HEK293 (cell line): ENCODE results near the gene ATP6V1F.

Source experiments
- GLI4 ChIP-seq: fragments of 450-650 bp; formaldehyde crosslinking; IDR thresholded peaks from 2 replicates; pipeline ENCODE4 v1.5.1; 2016; ENCODE audit warnings: missing biosample characterization, missing genetic modification characterization
- GLIS1 ChIP-seq: fragments of 450-650 bp; formaldehyde crosslinking; IDR thresholded peaks from 2 replicates; pipeline ENCODE4 v1.5.1; 2016; ENCODE audit warnings: missing biosample characterization, missing genetic modification characterization
- SETDB1 ChIP-seq: IDR thresholded peaks from one replicate; pipeline ENCODE4 v1.6.1; 2017; ENCODE audit warnings: mild to moderate bottlenecking, low read length, moderate library complexity, mixed read lengths; ENCODE audit not compliant: insufficient read length
- ZBTB7A ChIP-seq: fragments of 450-650 bp; formaldehyde crosslinking; IDR thresholded peaks from 2 replicates; pipeline ENCODE4 v1.5.1; 2016; ENCODE audit warnings: low read depth, missing biosample characterization, missing genetic modification characterization
- ZBTB8A ChIP-seq: fragments of 450-650 bp; formaldehyde crosslinking; IDR thresholded peaks from 2 replicates; pipeline ENCODE4 v1.5.1; 2016; ENCODE audit warnings: missing biosample characterization, missing genetic modification characterization
- ZNF157 ChIP-seq: fragments of 450-650 bp; formaldehyde crosslinking; IDR thresholded peaks from 2 replicates; pipeline ENCODE4 v1.5.1; 2016; ENCODE audit warnings: missing biosample characterization, missing genetic modification characterization
- ZNF16 ChIP-seq: fragments of 450-650 bp; formaldehyde crosslinking; IDR thresholded peaks from 2 replicates; pipeline ENCODE4 v1.5.1; 2016; ENCODE audit warnings: low read depth, missing biosample characterization, missing genetic modification characterization
- ZNF175 ChIP-seq: fragments of 450-650 bp; formaldehyde crosslinking; IDR thresholded peaks from 2 replicates; pipeline ENCODE4 v1.5.1; 2016; ENCODE audit warnings: missing biosample characterization, missing genetic modification characterization
- ZNF23 ChIP-seq: fragments of 450-650 bp; formaldehyde crosslinking; IDR thresholded peaks from 2 replicates; pipeline ENCODE4 v1.5.1; 2016; ENCODE audit warnings: missing biosample characterization, missing genetic modification characterization, borderline replicate concordance
- ZNF354C ChIP-seq: fragments of 450-650 bp; formaldehyde crosslinking; IDR thresholded peaks from 2 replicates; pipeline ENCODE4 v1.5.1; 2016; ENCODE audit warnings: missing biosample characterization, missing genetic modification characterization, low read depth, borderline replicate concordance
- ZNF37A ChIP-seq: fragments of 450-650 bp; IDR thresholded peaks from 2 replicates; pipeline ENCODE4 v1.5.1; 2018; ENCODE audit warnings: missing biosample characterization, missing genetic modification characterization
- ZNF391 ChIP-seq: fragments of 450-650 bp; formaldehyde crosslinking; IDR thresholded peaks from 2 replicates; pipeline ENCODE4 v1.5.1; 2016; ENCODE audit warnings: low read depth, missing biosample characterization, missing genetic modification characterization, borderline replicate concordance
- ZNF473 ChIP-seq: fragments of 450-650 bp; formaldehyde crosslinking; IDR thresholded peaks from 2 replicates; pipeline ENCODE4 v1.5.1; 2017; ENCODE audit warnings: missing biosample characterization, missing genetic modification characterization
- ZNF549 ChIP-seq: fragments of 450-650 bp; IDR thresholded peaks from 2 replicates; pipeline ENCODE4 v1.5.1; 2018; ENCODE audit warnings: missing biosample characterization, missing genetic modification characterization, mild to moderate bottlenecking, inconsistent platforms, moderate library complexity
- ZNF585B ChIP-seq: fragments of 450-650 bp; formaldehyde crosslinking; IDR thresholded peaks from 2 replicates; pipeline ENCODE4 v1.5.1; 2016; ENCODE audit warnings: missing biosample characterization, missing genetic modification characterization
- ZNF624 ChIP-seq: fragments of 450-650 bp; formaldehyde crosslinking; IDR thresholded peaks from 2 replicates; pipeline ENCODE4 v1.5.1; 2017; ENCODE audit warnings: missing biosample characterization, missing genetic modification characterization
- ZNF626 ChIP-seq: fragments of 450-650 bp; sonication (Bioruptor Pico); formaldehyde crosslinking; IDR thresholded peaks from 2 replicates; pipeline ENCODE4 v1.5.1; 2018; ENCODE audit warnings: missing biosample characterization, missing genetic modification characterization, inconsistent platforms
- ZNF660 ChIP-seq: fragments of 450-650 bp; IDR thresholded peaks from 2 replicates; pipeline ENCODE4 v1.5.1; 2018; ENCODE audit warnings: missing biosample characterization, mild to moderate bottlenecking, missing genetic modification characterization
- ZNF707 ChIP-seq: fragments of 450-650 bp; formaldehyde crosslinking; IDR thresholded peaks from 2 replicates; pipeline ENCODE4 v1.5.1; 2016; ENCODE audit warnings: missing biosample characterization, missing genetic modification characterization
- ZNF791 ChIP-seq: fragments of 450-650 bp; formaldehyde crosslinking; IDR thresholded peaks from 2 replicates; pipeline ENCODE4 v1.5.1; 2016; ENCODE audit warnings: missing biosample characterization, missing genetic modification characterization
- TF ChIP-seq, protein P1 (sequence below): fragments of 450-650 bp; formaldehyde crosslinking; IDR thresholded peaks from 2 replicates; pipeline ENCODE4 v1.5.1; 2016; ENCODE audit warnings: missing biosample characterization, missing genetic modification characterization
- TF ChIP-seq, protein P2 (sequence below): fragments of 450-650 bp; formaldehyde crosslinking; IDR thresholded peaks from 2 replicates; pipeline ENCODE4 v1.5.1; 2016; ENCODE audit warnings: missing biosample characterization, missing genetic modification characterization
- TF ChIP-seq, protein P3 (sequence below): fragments of 450-650 bp; formaldehyde crosslinking; IDR thresholded peaks from 2 replicates; pipeline ENCODE4 v1.5.1; 2017; ENCODE audit warnings: missing biosample characterization, missing genetic modification characterization
- TF ChIP-seq, protein P4 (sequence below): fragments of 450-650 bp; formaldehyde crosslinking; IDR thresholded peaks from 2 replicates; pipeline ENCODE4; 2016; ENCODE audit warnings: missing biosample characterization, missing genetic modification characterization
- TF ChIP-seq, protein P5 (sequence below): fragments of 450-650 bp; formaldehyde crosslinking; IDR thresholded peaks from 2 replicates; pipeline ENCODE4 v1.5.1; 2016; ENCODE audit warnings: missing biosample characterization, missing genetic modification characterization
- TF ChIP-seq, protein P6 (sequence below): fragments of 450-650 bp; formaldehyde crosslinking; IDR thresholded peaks from 2 replicates; pipeline ENCODE4 v1.5.1; 2017; ENCODE audit warnings: missing biosample characterization, missing genetic modification characterization
- TF ChIP-seq, protein P7 (sequence below): fragments of 450-650 bp; formaldehyde crosslinking; IDR thresholded peaks from 2 replicates; pipeline ENCODE4 v1.5.1; 2016; ENCODE audit warnings: missing biosample characterization, missing genetic modification characterization, low read depth

Gene ATP6V1F

DNA sequence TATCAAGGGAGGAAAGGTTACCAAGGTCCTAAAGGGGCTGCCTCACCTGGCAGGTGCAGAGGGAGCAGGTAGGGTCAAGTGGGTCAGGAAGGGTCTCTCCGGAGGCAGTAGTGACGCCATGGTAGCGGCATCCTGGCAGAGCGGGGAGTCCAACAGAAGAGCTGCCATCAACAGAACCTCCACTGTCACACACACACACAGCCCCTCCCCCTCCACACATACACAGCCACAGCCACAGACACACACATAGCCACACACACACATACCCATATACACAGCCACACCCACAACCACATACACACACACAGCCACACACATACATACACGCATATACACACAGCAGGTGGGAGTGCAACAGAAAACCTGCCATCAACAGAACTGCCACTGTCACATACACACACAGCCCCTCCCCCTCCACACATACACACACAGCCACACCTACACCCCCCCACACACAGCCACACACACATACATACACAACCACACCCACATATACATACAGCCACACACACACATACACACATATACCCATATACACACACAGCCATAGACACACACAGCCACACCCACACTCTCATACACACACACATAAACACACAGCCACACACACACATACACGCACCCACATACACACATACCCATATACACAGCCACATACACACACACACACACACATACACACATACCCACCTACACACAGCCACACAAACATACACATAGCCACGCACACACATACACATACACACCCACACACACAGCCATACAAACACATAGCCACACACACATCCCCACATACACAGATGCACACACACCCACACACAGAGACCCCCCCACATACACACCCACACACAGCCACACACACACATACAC, 24.7 kb downstream of the ATP6V1F start (continued):
- TF ChIP-seq, protein P1, sequence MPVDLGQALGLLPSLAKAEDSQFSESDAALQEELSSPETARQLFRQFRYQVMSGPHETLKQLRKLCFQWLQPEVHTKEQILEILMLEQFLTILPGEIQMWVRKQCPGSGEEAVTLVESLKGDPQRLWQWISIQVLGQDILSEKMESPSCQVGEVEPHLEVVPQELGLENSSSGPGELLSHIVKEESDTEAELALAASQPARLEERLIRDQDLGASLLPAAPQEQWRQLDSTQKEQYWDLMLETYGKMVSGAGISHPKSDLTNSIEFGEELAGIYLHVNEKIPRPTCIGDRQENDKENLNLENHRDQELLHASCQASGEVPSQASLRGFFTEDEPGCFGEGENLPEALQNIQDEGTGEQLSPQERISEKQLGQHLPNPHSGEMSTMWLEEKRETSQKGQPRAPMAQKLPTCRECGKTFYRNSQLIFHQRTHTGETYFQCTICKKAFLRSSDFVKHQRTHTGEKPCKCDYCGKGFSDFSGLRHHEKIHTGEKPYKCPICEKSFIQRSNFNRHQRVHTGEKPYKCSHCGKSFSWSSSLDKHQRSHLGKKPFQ (tag by site-specific recombination), result no peak
- TF ChIP-seq ZNF707 (tag by site-specific recombination) (no peak), ZNF354C (tag by site-specific recombination) (no peak), GLIS1 (tag by site-specific recombination) (no peak), ZNF585B (tag by site-specific recombination) (no peak), ZBTB7A (tag by site-specific recombination) (no peak), ZNF660 (tag by site-specific recombination) (no peak), ZNF175 (tag by site-specific recombination) (no peak; the same call in 1 of the 2 replicates), ZNF391 (tag by site-specific recombination) (no peak), ZNF473 (no peak), GLI4 (no peak), ZNF157 (tag by site-specific recombination) (no peak), SETDB1 (no peak), ZBTB8A (no peak), ZNF16 (tag by site-specific recombination) (no peak), ZNF23 (tag by site-specific recombination) (0 out of 2 replicates have a peak, but pooled peaks have one; percentile 19), ZNF549 (tag by site-specific recombination) (no peak), ZNF624 (tag by site-specific recombination) (no peak), ZNF37A (no peak), ZNF626 (no peak), ZNF791 (tag by site-specific recombination) (no peak)
- TF ChIP-seq, protein P2, sequence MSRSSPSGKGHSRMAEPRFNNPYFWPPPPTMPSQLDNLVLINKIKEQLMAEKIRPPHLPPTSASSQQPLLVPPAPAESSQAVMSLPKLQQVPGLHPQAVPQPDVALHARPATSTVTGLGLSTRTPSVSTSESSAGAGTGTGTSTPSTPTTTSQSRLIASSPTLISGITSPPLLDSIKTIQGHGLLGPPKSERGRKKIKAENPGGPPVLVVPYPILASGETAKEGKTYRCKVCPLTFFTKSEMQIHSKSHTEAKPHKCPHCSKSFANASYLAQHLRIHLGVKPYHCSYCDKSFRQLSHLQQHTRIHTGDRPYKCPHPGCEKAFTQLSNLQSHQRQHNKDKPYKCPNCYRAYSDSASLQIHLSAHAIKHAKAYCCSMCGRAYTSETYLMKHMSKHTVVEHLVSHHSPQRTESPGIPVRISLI (tag by site-specific recombination), result no peak
- TF ChIP-seq, protein P3, sequence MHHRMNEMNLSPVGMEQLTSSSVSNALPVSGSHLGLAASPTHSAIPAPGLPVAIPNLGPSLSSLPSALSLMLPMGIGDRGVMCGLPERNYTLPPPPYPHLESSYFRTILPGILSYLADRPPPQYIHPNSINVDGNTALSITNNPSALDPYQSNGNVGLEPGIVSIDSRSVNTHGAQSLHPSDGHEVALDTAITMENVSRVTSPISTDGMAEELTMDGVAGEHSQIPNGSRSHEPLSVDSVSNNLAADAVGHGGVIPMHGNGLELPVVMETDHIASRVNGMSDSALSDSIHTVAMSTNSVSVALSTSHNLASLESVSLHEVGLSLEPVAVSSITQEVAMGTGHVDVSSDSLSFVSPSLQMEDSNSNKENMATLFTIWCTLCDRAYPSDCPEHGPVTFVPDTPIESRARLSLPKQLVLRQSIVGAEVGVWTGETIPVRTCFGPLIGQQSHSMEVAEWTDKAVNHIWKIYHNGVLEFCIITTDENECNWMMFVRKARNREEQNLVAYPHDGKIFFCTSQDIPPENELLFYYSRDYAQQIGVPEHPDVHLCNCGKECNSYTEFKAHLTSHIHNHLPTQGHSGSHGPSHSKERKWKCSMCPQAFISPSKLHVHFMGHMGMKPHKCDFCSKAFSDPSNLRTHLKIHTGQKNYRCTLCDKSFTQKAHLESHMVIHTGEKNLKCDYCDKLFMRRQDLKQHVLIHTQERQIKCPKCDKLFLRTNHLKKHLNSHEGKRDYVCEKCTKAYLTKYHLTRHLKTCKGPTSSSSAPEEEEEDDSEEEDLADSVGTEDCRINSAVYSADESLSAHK (tag by site-specific recombination), result no peak
- TF ChIP-seq, protein P4, sequence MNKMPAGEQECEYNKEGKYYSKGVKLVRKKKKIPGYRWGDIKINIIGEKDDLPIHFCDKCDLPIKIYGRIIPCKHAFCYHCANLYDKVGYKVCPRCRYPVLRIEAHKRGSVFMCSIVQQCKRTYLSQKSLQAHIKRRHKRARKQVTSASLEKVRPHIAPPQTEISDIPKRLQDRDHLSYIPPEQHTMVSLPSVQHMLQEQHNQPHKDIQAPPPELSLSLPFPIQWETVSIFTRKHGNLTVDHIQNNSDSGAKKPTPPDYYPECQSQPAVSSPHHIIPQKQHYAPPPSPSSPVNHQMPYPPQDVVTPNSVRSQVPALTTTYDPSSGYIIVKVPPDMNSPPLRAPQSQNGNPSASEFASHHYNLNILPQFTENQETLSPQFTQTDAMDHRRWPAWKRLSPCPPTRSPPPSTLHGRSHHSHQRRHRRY (tag by site-specific recombination), result no peak
- TF ChIP-seq, protein P5, sequence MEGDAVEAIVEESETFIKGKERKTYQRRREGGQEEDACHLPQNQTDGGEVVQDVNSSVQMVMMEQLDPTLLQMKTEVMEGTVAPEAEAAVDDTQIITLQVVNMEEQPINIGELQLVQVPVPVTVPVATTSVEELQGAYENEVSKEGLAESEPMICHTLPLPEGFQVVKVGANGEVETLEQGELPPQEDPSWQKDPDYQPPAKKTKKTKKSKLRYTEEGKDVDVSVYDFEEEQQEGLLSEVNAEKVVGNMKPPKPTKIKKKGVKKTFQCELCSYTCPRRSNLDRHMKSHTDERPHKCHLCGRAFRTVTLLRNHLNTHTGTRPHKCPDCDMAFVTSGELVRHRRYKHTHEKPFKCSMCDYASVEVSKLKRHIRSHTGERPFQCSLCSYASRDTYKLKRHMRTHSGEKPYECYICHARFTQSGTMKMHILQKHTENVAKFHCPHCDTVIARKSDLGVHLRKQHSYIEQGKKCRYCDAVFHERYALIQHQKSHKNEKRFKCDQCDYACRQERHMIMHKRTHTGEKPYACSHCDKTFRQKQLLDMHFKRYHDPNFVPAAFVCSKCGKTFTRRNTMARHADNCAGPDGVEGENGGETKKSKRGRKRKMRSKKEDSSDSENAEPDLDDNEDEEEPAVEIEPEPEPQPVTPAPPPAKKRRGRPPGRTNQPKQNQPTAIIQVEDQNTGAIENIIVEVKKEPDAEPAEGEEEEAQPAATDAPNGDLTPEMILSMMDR (tag by site-specific recombination), result no peak
- TF ChIP-seq, protein P6, sequence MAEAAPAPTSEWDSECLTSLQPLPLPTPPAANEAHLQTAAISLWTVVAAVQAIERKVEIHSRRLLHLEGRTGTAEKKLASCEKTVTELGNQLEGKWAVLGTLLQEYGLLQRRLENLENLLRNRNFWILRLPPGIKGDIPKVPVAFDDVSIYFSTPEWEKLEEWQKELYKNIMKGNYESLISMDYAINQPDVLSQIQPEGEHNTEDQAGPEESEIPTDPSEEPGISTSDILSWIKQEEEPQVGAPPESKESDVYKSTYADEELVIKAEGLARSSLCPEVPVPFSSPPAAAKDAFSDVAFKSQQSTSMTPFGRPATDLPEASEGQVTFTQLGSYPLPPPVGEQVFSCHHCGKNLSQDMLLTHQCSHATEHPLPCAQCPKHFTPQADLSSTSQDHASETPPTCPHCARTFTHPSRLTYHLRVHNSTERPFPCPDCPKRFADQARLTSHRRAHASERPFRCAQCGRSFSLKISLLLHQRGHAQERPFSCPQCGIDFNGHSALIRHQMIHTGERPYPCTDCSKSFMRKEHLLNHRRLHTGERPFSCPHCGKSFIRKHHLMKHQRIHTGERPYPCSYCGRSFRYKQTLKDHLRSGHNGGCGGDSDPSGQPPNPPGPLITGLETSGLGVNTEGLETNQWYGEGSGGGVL (tag by site-specific recombination), result no peak
- TF ChIP-seq, protein P7, sequence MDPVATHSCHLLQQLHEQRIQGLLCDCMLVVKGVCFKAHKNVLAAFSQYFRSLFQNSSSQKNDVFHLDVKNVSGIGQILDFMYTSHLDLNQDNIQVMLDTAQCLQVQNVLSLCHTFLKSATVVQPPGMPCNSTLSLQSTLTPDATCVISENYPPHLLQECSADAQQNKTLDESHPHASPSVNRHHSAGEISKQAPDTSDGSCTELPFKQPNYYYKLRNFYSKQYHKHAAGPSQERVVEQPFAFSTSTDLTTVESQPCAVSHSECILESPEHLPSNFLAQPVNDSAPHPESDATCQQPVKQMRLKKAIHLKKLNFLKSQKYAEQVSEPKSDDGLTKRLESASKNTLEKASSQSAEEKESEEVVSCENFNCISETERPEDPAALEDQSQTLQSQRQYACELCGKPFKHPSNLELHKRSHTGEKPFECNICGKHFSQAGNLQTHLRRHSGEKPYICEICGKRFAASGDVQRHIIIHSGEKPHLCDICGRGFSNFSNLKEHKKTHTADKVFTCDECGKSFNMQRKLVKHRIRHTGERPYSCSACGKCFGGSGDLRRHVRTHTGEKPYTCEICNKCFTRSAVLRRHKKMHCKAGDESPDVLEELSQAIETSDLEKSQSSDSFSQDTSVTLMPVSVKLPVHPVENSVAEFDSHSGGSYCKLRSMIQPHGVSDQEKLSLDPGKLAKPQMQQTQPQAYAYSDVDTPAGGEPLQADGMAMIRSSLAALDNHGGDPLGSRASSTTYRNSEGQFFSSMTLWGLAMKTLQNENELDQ, result no peak
